ENCODE data around the gene OR9A2. TPM values are rescaled to one million over a fixed set of nuclear protein-coding genes. Genes with fewer than 3 reads are reported as not detected.
A peak's percentile ranks its signal among the peaks of the same experiment; 100 is the strongest.

The OR9A2 gene, protein sequence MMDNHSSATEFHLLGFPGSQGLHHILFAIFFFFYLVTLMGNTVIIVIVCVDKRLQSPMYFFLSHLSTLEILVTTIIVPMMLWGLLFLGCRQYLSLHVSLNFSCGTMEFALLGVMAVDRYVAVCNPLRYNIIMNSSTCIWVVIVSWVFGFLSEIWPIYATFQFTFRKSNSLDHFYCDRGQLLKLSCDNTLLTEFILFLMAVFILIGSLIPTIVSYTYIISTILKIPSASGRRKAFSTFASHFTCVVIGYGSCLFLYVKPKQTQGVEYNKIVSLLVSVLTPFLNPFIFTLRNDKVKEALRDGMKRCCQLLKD
- 16.3 and 19.7 TPM in 2 replicates for total RNA-seq (2013; cell fraction: nucleolus; rRNA removed)
- total RNA-seq (2014; rRNA removed) (not detected in 2 replicates), total RNA-seq (2014; rRNA removed; fragmentation: Illumina TruSeq; extraction: Trizol) (not detected in 2 replicates), total RNA-seq (2021) (not detected in 2 replicates), polyA plus RNA-seq (2011; rRNA removed) (not detected in 2 replicates), polyA plus RNA-seq (2014; fragmentation: Illumina TruSeq; extraction: Trizol) (not detected in 2 replicates), polyA plus RNA-seq (2014; fragmentation: Nextera tagmentation; extraction: Ambion mirVana) (not detected), polyA plus RNA-seq (2014; rRNA removed) (not detected in 2 replicates), polyA plus RNA-seq (2016; fragmentation: Nextera tagmentation; extraction: Ambion mirVana) (not detected), polyA minus RNA-seq (2011; rRNA and poly(A)+ RNA removed) (0.29 and 0.52 TPM in 2 replicates), Bru-seq, nascent RNA (percentile 5 among the genes with signal in this experiment), BruChase-seq, experiment 1, labeled RNA remaining after a 6-hour chase (percentile 45 among the genes with signal in this experiment), BruChase-seq, experiment 2, labeled RNA remaining after a 2-hour chase (percentile 49 among the genes with signal in this experiment)
- polyA plus RNA-seq (2011; ENCODE audit: low read depth): not detected
- not detected in 2 replicates for polyA plus RNA-seq (2011; cell fraction: cytosol; rRNA removed)
- not detected in 2 replicates for polyA plus RNA-seq (2011; cell fraction: nucleus; rRNA removed)
- not detected in 2 replicates for polyA plus RNA-seq (2012)
- polyA minus RNA-seq (2011; cell fraction: cytosol; rRNA and poly(A)+ RNA removed): not detected in 2 replicates
- polyA minus RNA-seq (2011; cell fraction: nucleus; rRNA and poly(A)+ RNA removed): 0.96 and 1.1 TPM in 2 replicates
- long read RNA-seq, experiment 1: 0 reads
- long read RNA-seq, experiment 2: 0 reads

- Histone ChIP-seq H3K9ac (ENCODE audit: control insufficient read depth, insufficient read depth, low read length) (no peak within 1 kb of the TSS), H3K27me3 (replicated peaks in 1 of 2; ENCODE audit: control insufficient read depth in 2 of 2, insufficient read depth in 2 of 2, low read length in 1 of 2) (no peaks in the 10 kb centered on the region), H3K79me2 (ENCODE audit: control insufficient read depth, insufficient read depth, low read length) (no peaks in the 10 kb centered on the region), H3K36me3 (ENCODE audit: control insufficient read depth in 2 of 2, insufficient read depth in 2 of 2, low read length in 1 of 2) (no peaks in the 10 kb centered on the region), H3K4me3 (no peak within 1 kb of the TSS), H2AFZ (ENCODE audit: control insufficient read depth, low read depth, low read length) (no peak within 1 kb of the TSS), H3K27ac (ENCODE audit: control insufficient read depth, insufficient read depth) (no peak within 1 kb of the TSS), H3K4me1 (ENCODE audit: control insufficient read depth, insufficient read depth, low read length) (no peaks in the 10 kb centered on the region), H3K4me2 (ENCODE audit: control insufficient read depth, insufficient read depth) (no peak within 1 kb of the TSS), H4K20me1 (ENCODE audit: control insufficient read depth, insufficient read depth) (no peaks in the 10 kb centered on the region), H3K9me3 (replicated peaks; ENCODE audit: control insufficient read depth, insufficient read depth, low read length) (no peaks in the 10 kb centered on the region)
- FAIRE-seq (no peak), ATAC-seq (no peak), DNase-seq (ENCODE audit: low read depth, low spot score) (no peak)
- ChIA-PET SMC1A (ENCODE audit: uncharacterized antibody, unreplicated experiment) (interaction anchor here (1.4 to 2.2 kb wide), 2 partner anchors 9 to 18 kb away, joined by 4 to 6 read pairs; no protein-coding TSS in a partner anchor), POLR2A (no interaction called here), CTCF (no interaction called here), RAD21 (ENCODE audit: unreplicated experiment) (no interaction called here)
- intact Hi-C loops (cut with micrococcal nuclease; ENCODE audit: unreplicated experiment): no loop called here
- in situ Hi-C loops (cut with MboI): no loop called here
- no TSS peak for BruUV-seq (replicated peaks)
- 0% methylated on average over 1 of the region's 1 CpG for WGBS (ENCODE audit: insufficient coverage, insufficient replicate concordance, low lambda C conversion rate, missing lambda C conversion rate)
- TF ChIP-seq, protein P1, sequence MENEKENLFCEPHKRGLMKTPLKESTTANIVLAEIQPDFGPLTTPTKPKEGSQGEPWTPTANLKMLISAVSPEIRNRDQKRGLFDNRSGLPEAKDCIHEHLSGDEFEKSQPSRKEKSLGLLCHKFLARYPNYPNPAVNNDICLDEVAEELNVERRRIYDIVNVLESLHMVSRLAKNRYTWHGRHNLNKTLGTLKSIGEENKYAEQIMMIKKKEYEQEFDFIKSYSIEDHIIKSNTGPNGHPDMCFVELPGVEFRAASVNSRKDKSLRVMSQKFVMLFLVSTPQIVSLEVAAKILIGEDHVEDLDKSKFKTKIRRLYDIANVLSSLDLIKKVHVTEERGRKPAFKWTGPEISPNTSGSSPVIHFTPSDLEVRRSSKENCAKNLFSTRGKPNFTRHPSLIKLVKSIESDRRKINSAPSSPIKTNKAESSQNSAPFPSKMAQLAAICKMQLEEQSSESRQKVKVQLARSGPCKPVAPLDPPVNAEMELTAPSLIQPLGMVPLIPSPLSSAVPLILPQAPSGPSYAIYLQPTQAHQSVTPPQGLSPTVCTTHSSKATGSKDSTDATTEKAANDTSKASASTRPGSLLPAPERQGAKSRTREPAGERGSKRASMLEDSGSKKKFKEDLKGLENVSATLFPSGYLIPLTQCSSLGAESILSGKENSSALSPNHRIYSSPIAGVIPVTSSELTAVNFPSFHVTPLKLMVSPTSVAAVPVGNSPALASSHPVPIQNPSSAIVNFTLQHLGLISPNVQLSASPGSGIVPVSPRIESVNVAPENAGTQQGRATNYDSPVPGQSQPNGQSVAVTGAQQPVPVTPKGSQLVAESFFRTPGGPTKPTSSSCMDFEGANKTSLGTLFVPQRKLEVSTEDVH (IDR thresholded peaks at IDR 0.05; ENCODE audit: low read depth, partially characterized antibody): no peak
- no peak for TF ChIP-seq ZNF274 (IDR thresholded peaks at IDR 0.05; ENCODE audit: insufficient read depth, insufficient read length)
- no peak for TF ChIP-seq ZNF687 (IDR thresholded peaks at IDR 0.05)
- TF ChIP-seq IRF5 (IDR thresholded peaks at IDR 0.05; ENCODE audit: borderline replicate concordance): no peak
- TF ChIP-seq SREBF1 (IDR thresholded peaks at IDR 0.05; ENCODE audit: low read length): no peak
- TF ChIP-seq REST (IDR thresholded peaks at IDR 0.05; ENCODE audit: low read depth, low read length): no peak
Measured at GRCh38 chr7:143027032-143027431, at the start of gene OR9A2. Gene OR9A2, minus strand, starts transcription at chr7:143027132. Its CDS starts 0 bp downstream, at chr7:143027132.
